Glutamatergic neuron (in vitro differentiated cells): ENCODE data around the gene TRAPPC1. TPM values are rescaled to one million over a fixed set of nuclear protein-coding genes. Genes with fewer than 3 reads are reported as not detected.

Experiments used
- DNase-seq: peaks from one replicate; pipeline ENCODE4 v3.0.0; 2022
- H3K27ac Mint-ChIP-seq: one replicate; pipeline ENCODE4 v1.8.0; 2020; ENCODE audit warnings: mild to moderate bottlenecking, mixed read lengths, inconsistent platforms; ENCODE audit not compliant: unreplicated experiment
- H3K27me3 Mint-ChIP-seq: one replicate; pipeline ENCODE4 v1.8.0; 2020; ENCODE audit warnings: mild to moderate bottlenecking, moderate library complexity, mixed read lengths, inconsistent platforms; ENCODE audit not compliant: unreplicated experiment
- H3K36me3 Mint-ChIP-seq: one replicate; pipeline ENCODE4 v1.8.0; 2020; ENCODE audit warnings: mild to moderate bottlenecking, mixed read lengths, inconsistent platforms; ENCODE audit not compliant: unreplicated experiment
- H3K4me1 Mint-ChIP-seq: one replicate; pipeline ENCODE4 v1.8.0; 2020; ENCODE audit warnings: mild to moderate bottlenecking, low read depth, mixed read lengths, inconsistent platforms; ENCODE audit not compliant: unreplicated experiment
- H3K4me3 Mint-ChIP-seq: one replicate; pipeline ENCODE4 v1.8.0; 2020; ENCODE audit warnings: mild to moderate bottlenecking, mixed read lengths, inconsistent platforms; ENCODE audit not compliant: unreplicated experiment
- H3K9me3 Mint-ChIP-seq: one replicate; pipeline ENCODE4 v1.8.0; 2020; ENCODE audit warnings: mild to moderate bottlenecking, moderate library complexity, mixed read lengths, inconsistent platforms; ENCODE audit not compliant: unreplicated experiment
- total RNA-seq: library from RNA; stranded (reverse); fragmentation: NEBNext Ultra II Directional; extraction: Animal tissue kit (Norgen Biotek cat#: 25700); gene quantifications from one replicate; pipeline ENCODE4 v1.2.1, GENCODE V29; 2021; ENCODE audit not compliant: unreplicated experiment
- TF ChIP-seq, protein P1 (sequence below): fragments of 200-600 bp; sonication (generic); IDR thresholded peaks from one replicate; pipeline ENCODE4 v1.5.0; 2021; ENCODE audit not compliant: partially characterized antibody, unreplicated experiment

The TRAPPC1 gene
- total RNA-seq, 1 donor from 2014 or later = 214 TPM

DNA sequence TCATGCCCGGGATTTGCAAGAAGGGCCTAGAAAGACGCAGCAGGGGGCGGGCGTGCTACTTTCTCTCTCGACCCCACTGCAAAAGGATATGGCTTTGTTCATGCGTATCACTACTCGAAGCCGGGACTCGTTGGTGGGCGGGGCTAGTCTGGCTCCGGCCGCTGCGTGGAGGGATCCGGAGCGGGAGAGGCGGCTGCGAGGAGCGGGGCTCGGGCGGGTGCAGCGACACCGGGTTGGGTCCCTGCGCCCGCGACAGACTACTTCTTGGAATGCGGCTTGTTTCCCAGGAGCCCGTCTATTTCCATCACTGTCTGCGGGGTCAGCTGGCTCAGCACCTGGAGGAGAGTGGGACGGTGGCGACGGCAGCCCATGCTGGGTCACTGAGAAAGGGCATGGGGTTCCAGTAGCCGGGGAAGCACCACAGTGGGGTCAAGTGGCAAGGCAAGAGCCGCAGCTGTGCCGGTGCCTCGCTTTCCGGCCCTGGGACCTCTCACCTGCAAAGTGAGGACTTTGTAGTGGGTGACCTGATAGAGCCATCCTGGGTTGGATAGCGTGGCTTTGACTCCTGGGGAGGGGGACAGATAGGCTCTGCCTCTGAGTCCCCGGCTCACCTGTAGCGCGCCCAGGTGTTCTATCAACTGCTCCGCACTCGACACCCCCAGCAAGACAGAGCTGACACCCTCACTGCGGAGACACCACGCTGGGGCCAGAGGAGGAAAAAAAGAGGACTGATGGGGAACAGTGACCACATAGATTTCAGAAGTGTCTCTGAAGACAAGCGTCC lies 8.7 kb downstream of the TRAPPC1 start:
- peaks cover 7% of the 10 kb centered on the region for H3K27me3 Mint-ChIP-seq
- TF ChIP-seq, protein P1, sequence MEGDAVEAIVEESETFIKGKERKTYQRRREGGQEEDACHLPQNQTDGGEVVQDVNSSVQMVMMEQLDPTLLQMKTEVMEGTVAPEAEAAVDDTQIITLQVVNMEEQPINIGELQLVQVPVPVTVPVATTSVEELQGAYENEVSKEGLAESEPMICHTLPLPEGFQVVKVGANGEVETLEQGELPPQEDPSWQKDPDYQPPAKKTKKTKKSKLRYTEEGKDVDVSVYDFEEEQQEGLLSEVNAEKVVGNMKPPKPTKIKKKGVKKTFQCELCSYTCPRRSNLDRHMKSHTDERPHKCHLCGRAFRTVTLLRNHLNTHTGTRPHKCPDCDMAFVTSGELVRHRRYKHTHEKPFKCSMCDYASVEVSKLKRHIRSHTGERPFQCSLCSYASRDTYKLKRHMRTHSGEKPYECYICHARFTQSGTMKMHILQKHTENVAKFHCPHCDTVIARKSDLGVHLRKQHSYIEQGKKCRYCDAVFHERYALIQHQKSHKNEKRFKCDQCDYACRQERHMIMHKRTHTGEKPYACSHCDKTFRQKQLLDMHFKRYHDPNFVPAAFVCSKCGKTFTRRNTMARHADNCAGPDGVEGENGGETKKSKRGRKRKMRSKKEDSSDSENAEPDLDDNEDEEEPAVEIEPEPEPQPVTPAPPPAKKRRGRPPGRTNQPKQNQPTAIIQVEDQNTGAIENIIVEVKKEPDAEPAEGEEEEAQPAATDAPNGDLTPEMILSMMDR = no peak
- peak overlapping the region; percentile 83 for H3K4me3 Mint-ChIP-seq
- no peaks in the 10 kb centered on the region for H3K9me3 Mint-ChIP-seq
- H3K4me1 Mint-ChIP-seq = peaks cover 2% of the 10 kb centered on the region
- peak; percentile 92 for DNase-seq
- H3K27ac Mint-ChIP-seq = peak overlapping the region; percentile 60
- H3K36me3 Mint-ChIP-seq = peaks cover 3% of the 10 kb centered on the region

GRCh38 chr17:7922269-7922844 lies 9.4 kb downstream of the TRAPPC1 start:
- Mint-ChIP-seq H3K27me3 (peaks cover 5% of the 10 kb centered on the region), H3K4me3 (peak overlapping the region; percentile 83), H3K9me3 (no peaks in the 10 kb centered on the region), H3K27ac (peak overlapping the region; percentile 60), H3K36me3 (no peaks in the 10 kb centered on the region), H3K4me1 (peaks cover 2% of the 10 kb centered on the region)
- DNase-seq = no peak
- TF ChIP-seq, protein P1 = no peak

- H3K36me3 Mint-ChIP-seq = no peaks in the 10 kb centered on the region
- peaks cover 12% of the 10 kb centered on the region for H3K27me3 Mint-ChIP-seq
- TF ChIP-seq, protein P1 = no peak
- no peak for DNase-seq
- H3K4me1 Mint-ChIP-seq = peaks cover 7% of the 10 kb centered on the region
- peaks cover 3% of the 10 kb centered on the region for H3K9me3 Mint-ChIP-seq
- peak overlapping the region; percentile 67 for H3K27ac Mint-ChIP-seq
- H3K4me3 Mint-ChIP-seq = peak overlapping the region; percentile 79
Measured at GRCh38 chr17:7916808-7917207, 14.9 kb downstream of the TRAPPC1 start.

DNA sequence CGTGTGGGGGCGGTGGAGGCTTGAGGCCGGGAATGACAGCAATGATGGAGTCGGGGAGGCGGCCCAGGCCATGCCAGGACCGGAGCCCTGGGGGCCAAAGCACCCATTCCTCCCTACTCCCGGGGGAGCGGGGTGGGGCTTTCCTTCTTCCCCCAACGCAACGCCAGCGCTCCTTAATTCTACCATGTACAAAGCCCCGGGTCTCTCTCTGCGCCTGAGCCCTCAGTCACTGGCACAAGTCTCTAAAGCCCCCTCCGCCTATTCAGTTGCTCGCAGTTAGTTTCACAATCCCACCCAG lies 15.4 kb downstream of the TRAPPC1 start:
- peak overlapping the region; percentile 67 for H3K27ac Mint-ChIP-seq
- no peaks in the 10 kb centered on the region for H3K36me3 Mint-ChIP-seq
- no peak for DNase-seq
- H3K4me3 Mint-ChIP-seq = peak overlapping the region; percentile 79
- H3K4me1 Mint-ChIP-seq = peaks cover 7% of the 10 kb centered on the region
- H3K9me3 Mint-ChIP-seq = peaks cover 3% of the 10 kb centered on the region
- peaks cover 12% of the 10 kb centered on the region for H3K27me3 Mint-ChIP-seq
- TF ChIP-seq, protein P1 = no peak
